GM10248 (cell line): ENCODE results near the gene FCHO2.

Experiments
- CTCF ChIA-PET: fragments of 300-600 bp; sonication (Branson Sonifier 250); formaldehyde crosslinking; extraction: SDS; loops from one replicate; lab custom pipeline; 2021; ENCODE audit warnings: antibody characterized with exemption; lab: Yijun Ruan, JAX
- POLR2A ChIA-PET: fragments of 350-650 bp; sonication (Branson Sonifier 250); formaldehyde crosslinking; extraction: SDS; loops from one replicate; lab custom pipeline; 2020; ENCODE audit warnings: antibody characterized with exemption; lab: Yijun Ruan, JAX
- DNase-seq: peaks from one replicate; pipeline ENCODE4 v3.0.0; 2012; ENCODE audit errors: extremely low spot score
- CTCF ChIP-seq: IDR thresholded peaks from 2 replicates; pipeline ENCODE4 v1.5.1; 2012; ENCODE audit warnings: mild to moderate bottlenecking, low read depth; ENCODE audit errors: extremely low read depth, missing control alignments, control extremely low read depth

FCHO2 gene

GRCh38 chr5:73131711-73132425 is 176.0 kb downstream of the FCHO2 start:
- TF ChIP-seq CTCF = no peak
- no peak for DNase-seq
- ChIA-PET POLR2A (no interaction called here), CTCF (no interaction called here)

GRCh38 chr5:73132759-73133158 is 176.9 kb downstream of the FCHO2 start:
- no peak for TF ChIP-seq CTCF
- ChIA-PET CTCF (interaction anchor here (1.0 kb wide), 1 partner anchor 10 kb away, joined by 3 read pairs; no protein-coding TSS in a partner anchor), POLR2A (no interaction called here)
- no peak for DNase-seq

GRCh38 chr5:73135021-73135420 is 179.2 kb downstream of the FCHO2 start:
- ChIA-PET POLR2A (no interaction called here), CTCF (no interaction called here)
- DNase-seq = no peak
- no peak for TF ChIP-seq CTCF

GRCh38 chr5:73135429-73136054 is 179.7 kb downstream of the FCHO2 start:
- POLR2A ChIA-PET = no interaction called here
- DNase-seq = no peak

GRCh38 chr5:73136055-73136562 is 180.3 kb downstream of the FCHO2 start:
- TF ChIP-seq CTCF = no peak
- ChIA-PET CTCF (no interaction called here), POLR2A (no interaction called here)
- DNase-seq = no peak

More at GRCh38 chr5:73135429-73136054, 179.7 kb downstream of the FCHO2 start:
- TF ChIP-seq CTCF = no peak
- CTCF ChIA-PET = no interaction called here

GRCh38 chr5:73137563-73138530 is 182.0 kb downstream of the FCHO2 start:
- no peak for TF ChIP-seq CTCF
- POLR2A ChIA-PET = no interaction called here
- no peak for DNase-seq
- CTCF ChIA-PET = no interaction called here
